NCI-H510A treated with DMSO at 0.1 percent for 48 hours (cell line): ENCODE data around the gene FAM163A.

Experiments used
- DNase-seq: peaks from one replicate; lab custom pipeline; 2025; lab: John Stamatoyannopoulos, UW

FAM163A gene

DNA sequence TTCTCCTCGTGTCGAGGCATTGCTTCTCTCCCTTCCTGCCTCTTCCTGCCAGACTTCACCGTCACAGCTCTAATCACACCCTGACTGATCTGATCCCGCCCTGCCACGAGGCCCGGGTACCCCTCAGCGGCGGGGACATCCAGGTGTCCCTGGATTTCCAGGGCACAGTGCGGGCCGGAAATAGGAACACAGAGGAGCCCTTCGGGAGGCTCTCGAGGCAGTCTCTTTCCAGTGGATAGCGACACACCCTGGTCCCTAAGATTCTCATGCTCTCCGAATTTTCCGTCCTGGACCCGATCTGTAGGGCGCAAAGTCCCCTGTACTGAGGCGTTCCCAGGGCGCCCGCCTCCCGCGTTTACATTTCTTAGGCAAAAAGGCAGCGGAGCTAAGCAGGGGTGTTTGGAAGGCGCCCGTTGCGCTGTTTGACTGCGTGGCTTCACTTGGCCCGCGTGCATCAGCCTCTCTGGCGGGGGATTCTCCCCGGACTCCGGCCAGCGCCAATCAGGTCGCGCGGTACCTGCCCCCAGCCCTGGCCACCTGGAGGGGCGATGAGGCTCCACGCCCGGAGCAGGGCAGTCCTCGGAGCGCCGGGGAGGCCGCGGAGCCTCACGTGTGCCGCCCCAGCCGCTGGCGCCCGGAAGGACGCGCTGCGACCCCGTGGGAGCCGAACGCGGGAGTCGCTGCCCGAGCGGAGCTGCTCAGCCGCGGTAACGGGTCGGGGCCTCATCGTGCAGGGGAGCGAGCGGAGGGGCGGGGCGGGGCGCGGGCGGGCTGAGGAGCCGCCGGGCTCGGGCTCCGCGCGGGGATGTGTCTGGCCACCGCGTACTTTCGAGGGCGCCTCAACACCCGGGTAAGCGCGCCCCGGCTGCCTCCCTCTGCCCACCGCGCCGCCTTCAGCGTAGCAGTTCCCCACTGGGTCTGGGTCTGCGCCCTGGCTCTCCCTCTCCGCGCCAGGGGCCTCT lies at the start of gene FAM163A:
FAM163A (plus strand) TSS at position 575 of the 962 bp plus-strand sequence. CDS start 69,807 bp downstream, outside the sequence.
- no peak for DNase-seq

- peak; percentile 9 for DNase-seq
Measured at GRCh38 chr1:179694530-179694929, 48.6 kb upstream of the FAM163A start.

DNA sequence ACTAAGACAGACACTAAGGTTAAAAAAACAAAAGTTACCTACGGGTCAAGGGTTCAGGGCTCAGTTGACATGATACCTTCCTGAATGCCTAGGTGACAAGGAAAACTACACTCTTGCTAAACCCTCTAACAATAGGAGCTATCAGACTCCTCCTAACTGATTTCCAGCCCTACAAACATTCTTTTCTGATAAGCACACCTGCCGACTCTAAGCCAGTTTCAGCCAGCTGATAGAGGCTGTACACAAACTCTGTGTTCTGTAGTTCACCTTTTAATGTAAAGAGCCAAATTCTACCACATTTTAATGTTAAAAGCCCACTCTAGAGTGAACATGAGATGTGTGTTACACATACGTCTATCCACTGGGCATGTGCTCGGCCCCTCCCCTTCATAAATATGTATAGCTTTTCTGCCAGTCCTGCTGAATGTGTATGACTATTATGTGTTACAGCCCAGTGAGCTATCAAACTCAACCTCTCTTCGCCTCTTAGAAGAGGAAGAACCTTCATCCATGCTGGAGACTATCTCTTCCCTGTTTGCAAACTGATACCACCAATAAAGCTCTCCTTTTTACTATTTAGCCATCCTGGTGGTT lies 40.0 kb upstream of the FAM163A start:
- no peak for DNase-seq

DNA sequence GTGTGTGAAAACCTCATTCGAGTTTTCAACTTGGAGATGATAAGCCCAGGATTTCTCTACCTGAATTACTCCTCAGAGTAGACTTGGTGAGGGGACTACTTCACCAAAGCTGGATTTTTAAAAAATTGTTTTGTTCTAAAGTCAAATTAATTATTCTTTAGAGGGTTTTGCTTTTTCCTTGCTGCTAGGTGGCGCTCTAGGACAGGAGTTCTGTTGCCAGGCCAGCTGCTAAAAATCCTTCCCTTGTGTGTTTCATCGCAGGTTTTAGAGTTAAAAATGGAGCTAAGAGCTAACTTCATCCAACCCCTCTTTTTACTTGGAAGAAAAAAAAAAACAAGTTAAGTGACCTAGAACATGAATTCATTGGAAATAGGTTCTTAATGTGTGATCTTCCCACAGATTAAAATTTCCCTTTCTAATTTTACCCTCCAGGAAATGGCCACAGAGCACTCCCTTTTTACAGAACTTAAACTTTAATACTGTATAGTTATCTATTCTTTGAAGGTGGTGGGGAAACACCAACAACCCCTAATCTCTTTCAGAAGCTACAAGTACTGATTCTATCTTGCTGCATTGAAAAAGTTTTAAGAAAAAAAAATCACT lies 36.7 kb upstream of the FAM163A start:
- DNase-seq, result peak; percentile 87

DNA sequence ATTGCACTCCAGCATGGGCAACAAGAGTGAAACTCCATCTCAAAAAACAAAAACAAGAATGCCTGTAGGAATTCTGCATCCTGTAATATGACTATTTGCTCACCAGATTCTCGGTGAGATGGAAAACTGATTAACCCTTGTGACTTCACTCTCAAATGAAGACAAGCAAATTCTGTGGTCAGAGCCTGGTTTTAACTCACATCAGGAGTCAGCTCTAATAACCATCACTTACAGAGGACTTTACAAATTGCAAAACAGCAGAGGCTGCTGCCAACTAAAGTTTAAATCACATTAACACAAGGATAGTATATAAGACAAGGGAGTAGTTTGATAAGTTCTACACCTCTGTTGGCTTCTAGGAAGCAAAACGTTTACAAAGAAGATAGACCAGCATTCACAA lies 35.7 kb upstream of the FAM163A start:
- no peak for DNase-seq

DNA sequence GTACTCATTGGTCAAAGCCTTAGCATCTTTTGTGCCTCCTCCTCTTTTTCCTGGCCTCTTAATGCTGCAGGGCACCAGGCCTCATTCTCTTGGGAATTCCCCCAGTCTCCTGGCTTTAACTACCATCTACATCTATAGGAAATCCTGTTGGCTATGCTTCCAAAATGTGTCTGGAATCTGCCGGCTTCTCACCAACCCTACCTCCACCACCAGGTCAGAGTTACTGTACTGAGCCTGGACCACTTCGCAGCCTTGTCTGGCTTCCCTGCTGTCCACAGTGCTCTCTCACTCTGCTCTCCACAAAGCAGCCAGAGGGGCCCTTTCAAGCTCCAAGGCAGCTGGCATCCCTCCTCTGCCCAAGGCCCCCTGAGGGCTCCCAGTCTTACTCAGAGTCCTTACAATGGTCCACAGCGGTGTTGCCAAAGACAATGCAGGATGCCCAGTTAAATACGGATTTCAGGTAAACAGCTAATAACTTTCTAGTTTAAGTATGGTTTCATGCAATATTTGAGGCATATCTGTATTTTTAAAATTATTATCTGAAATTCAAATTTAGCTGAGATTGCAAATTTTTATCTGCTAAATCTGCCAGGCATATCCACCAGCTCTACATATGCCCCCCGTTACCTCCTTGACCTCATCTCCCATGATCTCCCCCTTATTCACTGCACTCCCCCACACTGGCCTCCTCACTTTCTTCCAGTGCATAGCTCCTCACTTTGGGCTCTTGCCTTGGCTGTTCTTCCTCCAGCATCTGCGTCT lies 34.5 kb upstream of the FAM163A start:
- no peak for DNase-seq

- no peak for DNase-seq
Measured at GRCh38 chr1:179709841-179710329, 33.2 kb upstream of the FAM163A start.

GRCh38 chr1:179714159-179714558 lies 28.9 kb upstream of the FAM163A start:
- no peak for DNase-seq

- DNase-seq, result no peak
Measured at GRCh38 chr1:179714623-179715022, 28.5 kb upstream of the FAM163A start.

GRCh38 chr1:179719272-179719671 lies 23.8 kb upstream of the FAM163A start:
- no peak for DNase-seq

GRCh38 chr1:179728271-179728670 lies 14.8 kb upstream of the FAM163A start:
- no peak for DNase-seq

DNA sequence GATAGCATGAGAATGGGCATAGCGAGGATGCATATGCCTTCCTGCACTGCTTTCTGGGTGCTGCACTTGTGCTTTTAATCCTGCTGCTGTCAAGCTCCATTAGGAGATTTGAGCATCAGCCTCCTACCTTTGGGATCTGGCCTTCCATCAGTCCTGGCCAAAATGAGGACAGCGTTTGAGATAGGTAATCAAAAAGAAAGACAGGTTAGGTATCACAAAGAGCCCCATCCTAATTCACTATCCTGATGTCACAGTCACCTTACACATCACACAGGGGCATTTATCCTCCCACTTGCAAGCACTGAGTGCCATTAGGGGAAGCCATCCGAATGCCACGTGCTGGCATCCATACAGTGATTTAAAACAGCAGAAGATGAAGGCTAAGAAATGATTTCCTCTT lies 13.2 kb upstream of the FAM163A start:
- no peak for DNase-seq

GRCh38 chr1:179731643-179732042 lies 11.4 kb upstream of the FAM163A start:
- DNase-seq, result no peak

GRCh38 chr1:179742291-179742690 lies 800 bp upstream of the FAM163A start:
- DNase-seq, result no peak

GRCh38 chr1:179743679-179744400 lies 749 bp downstream of the FAM163A start:
- no peak for DNase-seq

DNA sequence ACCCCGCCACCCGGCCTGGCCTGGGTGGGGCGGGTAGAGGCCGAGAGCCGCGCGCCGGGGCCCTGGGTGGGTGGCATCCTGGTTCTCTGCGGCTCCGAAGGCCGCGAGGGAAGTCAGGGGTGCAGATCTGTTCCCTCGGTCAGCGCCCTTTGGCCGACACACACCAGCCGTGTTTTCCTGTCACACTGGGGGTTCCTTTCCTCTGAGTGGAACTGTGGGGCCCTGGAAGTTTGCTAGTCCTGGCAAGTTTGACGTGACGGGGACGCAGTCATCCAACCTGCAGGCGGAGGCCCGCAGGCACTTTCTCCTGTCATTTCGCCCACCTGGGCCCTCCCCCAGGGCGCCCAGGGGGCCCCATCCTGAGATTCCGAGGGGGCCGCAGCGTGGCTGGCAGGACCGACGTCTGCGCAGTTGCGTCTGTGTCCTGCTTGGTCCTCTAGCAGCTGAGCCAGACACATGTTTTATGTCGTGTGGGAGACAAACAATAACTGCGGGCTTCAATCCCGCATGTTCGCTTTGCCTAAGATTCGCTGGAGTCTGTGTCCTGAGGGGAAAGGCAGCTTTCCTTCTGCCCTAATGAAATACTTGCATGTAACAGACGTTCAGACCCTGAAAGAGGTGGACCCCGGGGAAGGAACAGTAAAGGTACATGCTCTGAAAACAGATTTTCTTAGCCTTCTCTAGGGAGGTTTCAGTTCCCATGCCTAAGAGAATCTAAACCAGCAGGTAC lies 1.5 kb downstream of the FAM163A start:
- DNase-seq, result no peak

- DNase-seq, result no peak
Measured at GRCh38 chr1:179745131-179745611, 2.1 kb downstream of the FAM163A start.

- no peak for DNase-seq
Measured at GRCh38 chr1:179745743-179746142, 2.7 kb downstream of the FAM163A start.

GRCh38 chr1:179747611-179748010 lies 4.5 kb downstream of the FAM163A start:
- DNase-seq, result no peak

- no peak for DNase-seq
Measured at GRCh38 chr1:179748772-179749171, 5.7 kb downstream of the FAM163A start.
